Neuron (in vitro differentiated cells): Measurements from ENCODE around the gene GTF3C1.
"Not testable (repeated sequence)": the region's sequence is repeated elsewhere in the genome, so short reads cannot be mapped to it uniquely, and the experiment has no call there.

Source experiments
- H2AFZ ChIP-seq: one replicate; pipeline ENCODE4 v1.6.1; 2013; ENCODE audit warnings: low read depth, mild to moderate bottlenecking, inconsistent platforms, low read length, moderate library complexity
- H3K27me3 ChIP-seq: one replicate; pipeline ENCODE4 v1.6.1; 2013; ENCODE audit warnings: low read length; ENCODE audit not compliant: insufficient read depth
- H3K36me3 ChIP-seq: one replicate; pipeline ENCODE4 v1.6.1; 2013; ENCODE audit warnings: low read length; ENCODE audit not compliant: insufficient read depth
- H3K4me1 ChIP-seq: one replicate; pipeline ENCODE4 v1.6.1; 2013; ENCODE audit warnings: low read length; ENCODE audit not compliant: insufficient read depth
- H3K4me3 ChIP-seq: 2 replicates; pipeline ENCODE4 v1.5.1; 2013; ENCODE audit warnings: mild to moderate bottlenecking, low read length, moderate library complexity
- H3K9me3 ChIP-seq: one replicate; pipeline ENCODE4 v1.6.1; 2013; ENCODE audit warnings: low read length

GTF3C1 gene

DNA sequence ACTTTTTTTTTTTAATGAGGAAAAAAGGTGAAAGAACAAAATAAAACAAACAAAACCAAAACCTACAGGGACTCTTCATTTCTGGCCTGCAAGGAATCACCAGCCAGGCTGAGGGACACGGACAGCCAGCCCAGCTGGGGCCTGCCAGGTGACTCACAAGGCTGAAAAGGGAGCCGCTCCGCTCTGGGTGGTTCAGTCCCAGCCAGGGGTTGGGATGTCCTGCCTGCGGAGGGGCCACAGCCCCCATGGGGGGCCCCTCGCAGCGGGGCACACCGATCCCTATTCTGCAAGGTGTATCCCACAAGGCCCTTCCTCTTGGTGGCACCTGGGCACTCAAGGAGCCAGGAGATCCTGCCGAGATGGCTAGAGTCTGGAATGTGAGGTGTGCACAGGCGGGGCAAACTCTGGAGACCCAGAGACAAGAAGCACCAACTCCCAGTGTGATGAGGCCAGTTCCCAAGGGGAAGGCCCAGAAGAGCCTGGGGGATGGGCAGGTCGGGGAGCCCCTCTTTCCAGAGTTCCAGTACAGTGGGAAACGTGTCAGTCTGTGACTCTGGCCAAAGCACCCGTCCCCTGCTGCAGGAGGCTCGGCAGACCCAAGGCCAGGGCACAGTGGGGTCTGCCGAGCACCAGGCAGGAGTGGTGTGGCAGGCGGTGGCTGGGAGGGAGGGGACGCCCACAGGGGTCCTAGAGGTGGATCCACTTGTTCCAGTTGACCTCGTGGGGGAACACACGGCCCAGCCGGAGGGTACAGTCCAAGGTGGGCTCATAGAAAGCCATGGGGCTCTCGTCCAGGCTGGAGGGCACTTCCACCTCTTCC is 88.8 kb downstream of the GTF3C1 start:
- Histone ChIP-seq H3K9me3 (no peaks in the 10 kb centered on the region), H3K27me3 (no peaks in the 10 kb centered on the region), H3K4me3 (no peak overlapping the region), H3K4me1 (no peaks in the 10 kb centered on the region), H3K36me3 (peaks cover 57% of the 10 kb centered on the region), H2AFZ (no peak overlapping the region)

- no peaks in the 10 kb centered on the region for H3K27me3 ChIP-seq
- no peak overlapping the region for H2AFZ ChIP-seq
- H3K36me3 ChIP-seq, result peaks cover 50% of the 10 kb centered on the region
- no peak overlapping the region for H3K4me3 ChIP-seq
- H3K4me1 ChIP-seq, result no peaks in the 10 kb centered on the region
- H3K9me3 ChIP-seq, result no peaks in the 10 kb centered on the region
Observed at GRCh38 chr16:27460213-27460612, 89.5 kb downstream of the GTF3C1 start.

GRCh38 chr16:27458987-27459688 is 90.6 kb downstream of the GTF3C1 start:
- Histone ChIP-seq H3K27me3 (no peaks in the 10 kb centered on the region), H3K4me1 (no peaks in the 10 kb centered on the region), H2AFZ (no peak overlapping the region), H3K4me3 (no peak overlapping the region), H3K9me3 (no peaks in the 10 kb centered on the region), H3K36me3 (peaks cover 40% of the 10 kb centered on the region)

DNA sequence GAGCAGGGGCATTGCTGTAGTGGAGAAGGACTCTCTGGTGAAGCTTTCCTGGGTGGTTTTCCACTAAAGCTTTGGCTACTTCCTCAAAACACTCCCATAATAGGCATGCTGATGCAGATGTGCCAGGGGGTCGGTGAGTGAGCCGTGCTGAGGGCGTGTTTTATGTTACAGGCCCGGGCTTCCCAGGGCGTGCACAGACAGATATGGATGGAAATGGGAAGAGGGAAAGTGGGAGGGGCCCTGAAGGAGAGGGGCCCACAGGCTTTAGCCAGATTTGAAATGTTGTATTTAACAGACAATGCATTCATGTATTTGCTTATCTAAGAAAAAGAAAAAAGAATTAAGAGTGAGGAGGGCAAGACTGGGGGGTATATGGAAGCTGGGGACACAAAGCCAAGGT is 91.5 kb downstream of the GTF3C1 start:
- Histone ChIP-seq H3K4me1 (no peaks in the 10 kb centered on the region), H3K36me3 (peaks cover 32% of the 10 kb centered on the region), H3K27me3 (no peaks in the 10 kb centered on the region), H2AFZ (no peak overlapping the region), H3K9me3 (no peaks in the 10 kb centered on the region), H3K4me3 (no peak overlapping the region)

DNA sequence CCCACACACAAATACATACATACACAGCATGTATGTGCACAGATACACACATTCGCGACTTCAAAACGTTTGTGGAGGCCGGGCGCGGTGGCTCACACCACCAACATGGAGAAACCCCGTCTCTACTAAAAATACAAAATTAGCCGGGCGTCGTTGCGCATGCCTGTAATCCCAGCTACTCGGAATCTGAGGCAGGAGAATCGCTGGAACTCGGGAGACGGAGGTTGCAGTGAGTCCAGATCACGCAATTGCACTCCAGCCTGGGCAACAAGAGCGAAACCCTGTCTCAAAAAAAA is 92.2 kb downstream of the GTF3C1 start:
- not testable (repeated sequence) for H3K9me3 ChIP-seq, H3K27me3 ChIP-seq, H3K4me1 ChIP-seq, H3K4me3 ChIP-seq, H2AFZ ChIP-seq
- H3K36me3 ChIP-seq, result peaks cover 26% of the 10 kb centered on the region

GRCh38 chr16:27455700-27456099 is 94.0 kb downstream of the GTF3C1 start:
- Histone ChIP-seq H3K4me1 (peaks cover under 1% of the 10 kb centered on the region), H3K4me3 (no peak overlapping the region), H3K9me3 (no peaks in the 10 kb centered on the region), H3K36me3 (peaks cover 9% of the 10 kb centered on the region), H3K27me3 (no peaks in the 10 kb centered on the region), H2AFZ (no peak overlapping the region)

GRCh38 chr16:27453494-27453825 is 96.3 kb downstream of the GTF3C1 start:
- H3K4me3 ChIP-seq, result no peak overlapping the region
- no peaks in the 10 kb centered on the region for H3K36me3 ChIP-seq
- H3K9me3 ChIP-seq, result no peaks in the 10 kb centered on the region
- peaks cover 2% of the 10 kb centered on the region for H3K4me1 ChIP-seq
- H2AFZ ChIP-seq, result no peak overlapping the region
- H3K27me3 ChIP-seq, result no peaks in the 10 kb centered on the region

DNA sequence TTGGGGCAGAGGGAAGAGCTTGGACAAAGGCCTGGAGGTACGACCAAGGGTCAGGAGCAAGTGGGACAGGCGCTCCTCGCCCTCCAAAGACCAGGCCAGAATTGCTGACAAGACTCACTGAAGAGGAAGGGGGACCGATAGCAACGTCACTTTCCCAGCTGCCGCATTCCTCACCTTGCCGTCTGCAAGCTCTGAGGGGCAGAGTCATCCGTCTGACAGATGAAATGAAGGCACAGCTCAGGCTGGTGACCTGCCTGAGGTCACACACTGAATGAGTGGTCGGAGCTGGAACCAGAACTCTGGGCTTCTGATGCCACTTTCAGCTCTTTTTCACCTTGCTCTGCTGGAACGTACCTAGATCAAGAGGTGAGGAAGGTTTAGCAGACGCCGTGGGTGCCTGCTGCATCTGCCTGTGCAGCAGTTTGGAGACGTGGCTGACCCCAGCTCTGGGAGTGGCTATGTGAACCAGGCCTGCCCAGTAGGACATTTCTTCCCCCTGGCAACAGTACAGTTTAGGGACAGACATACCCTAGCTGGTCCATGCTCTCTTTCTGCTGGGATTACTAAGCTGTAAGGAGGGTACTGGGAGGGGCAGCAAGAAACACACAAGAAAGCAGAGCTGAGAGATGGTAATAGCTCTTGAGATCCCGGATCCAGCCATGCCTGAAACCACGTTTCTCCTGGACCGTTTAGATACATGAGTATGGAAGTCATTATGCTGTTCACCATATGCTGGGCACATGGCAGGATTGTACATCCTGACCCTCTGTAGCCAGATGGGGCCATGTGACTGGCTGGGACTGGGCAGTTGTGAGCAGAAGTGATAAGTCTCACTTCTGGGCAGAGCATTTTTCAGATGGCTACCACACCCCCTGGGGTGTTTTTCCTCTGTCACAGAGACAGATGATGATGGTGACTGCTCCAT is 96.9 kb downstream of the GTF3C1 start:
- Histone ChIP-seq H3K9me3 (no peaks in the 10 kb centered on the region), H3K4me3 (no peak overlapping the region), H3K27me3 (no peaks in the 10 kb centered on the region), H3K4me1 (peaks cover 2% of the 10 kb centered on the region), H3K36me3 (no peaks in the 10 kb centered on the region), H2AFZ (no peak overlapping the region)

DNA sequence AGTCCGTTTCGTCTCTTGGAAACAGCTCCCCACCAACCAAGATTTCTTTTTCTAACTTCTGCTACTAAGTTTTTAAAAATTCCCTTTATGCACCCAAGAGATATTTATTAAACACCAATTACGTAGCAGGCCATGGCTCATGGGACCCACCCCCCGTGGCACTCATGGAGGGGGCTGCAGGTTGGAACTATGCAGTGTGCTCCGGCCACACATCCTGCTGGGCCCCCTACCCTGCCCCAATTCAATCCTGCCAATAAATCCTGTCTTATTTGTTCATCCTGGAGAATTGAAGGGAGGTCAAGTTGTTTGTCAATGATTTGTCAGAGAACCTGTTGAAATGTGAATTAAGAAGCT is 99.5 kb downstream of the GTF3C1 start:
- Histone ChIP-seq H3K27me3 (no peaks in the 10 kb centered on the region), H3K4me3 (no peak overlapping the region), H3K4me1 (peaks cover 2% of the 10 kb centered on the region), H3K9me3 (no peaks in the 10 kb centered on the region), H2AFZ (no peak overlapping the region), H3K36me3 (no peaks in the 10 kb centered on the region)

DNA sequence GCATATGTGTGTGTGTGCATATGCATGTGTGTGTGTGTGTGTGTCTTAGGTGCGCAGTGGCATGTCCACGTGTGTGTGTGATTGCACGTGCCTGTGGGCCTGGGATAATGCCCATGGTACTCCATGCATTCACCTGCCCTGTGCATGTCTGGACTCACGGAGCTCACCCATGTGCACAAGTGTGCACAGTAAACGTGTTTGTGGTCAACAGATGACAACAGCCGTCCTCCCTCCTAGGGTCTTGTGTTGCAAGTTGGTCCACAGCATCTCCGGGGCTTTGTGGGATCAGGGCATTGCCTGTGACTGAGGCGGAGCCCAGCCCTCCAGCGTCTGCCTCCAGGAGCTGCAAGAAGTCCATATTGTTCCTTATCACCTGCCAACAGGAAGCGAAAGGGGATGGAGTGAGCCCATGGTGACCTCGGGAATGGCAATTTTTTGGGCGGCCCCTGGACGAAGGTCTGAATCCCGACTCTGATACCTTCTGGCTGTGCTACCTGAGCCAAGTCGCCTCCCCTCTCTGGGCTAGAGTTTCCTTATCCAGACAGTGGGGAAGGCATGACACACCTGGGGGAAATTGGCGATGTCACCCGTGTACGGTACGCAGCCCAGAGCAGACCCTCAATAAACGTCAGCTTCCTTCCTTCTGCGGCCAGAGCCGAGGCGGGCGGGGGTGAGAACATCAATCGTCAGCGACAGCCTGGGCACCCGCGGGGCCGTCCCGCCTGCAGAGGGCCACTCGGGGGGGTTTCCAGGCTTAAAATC is 100.1 kb downstream of the GTF3C1 start:
- Histone ChIP-seq H3K9me3 (no peaks in the 10 kb centered on the region), H2AFZ (no peak overlapping the region), H3K36me3 (no peaks in the 10 kb centered on the region), H3K4me1 (peaks cover 2% of the 10 kb centered on the region), H3K4me3 (no peak overlapping the region), H3K27me3 (no peaks in the 10 kb centered on the region)

DNA sequence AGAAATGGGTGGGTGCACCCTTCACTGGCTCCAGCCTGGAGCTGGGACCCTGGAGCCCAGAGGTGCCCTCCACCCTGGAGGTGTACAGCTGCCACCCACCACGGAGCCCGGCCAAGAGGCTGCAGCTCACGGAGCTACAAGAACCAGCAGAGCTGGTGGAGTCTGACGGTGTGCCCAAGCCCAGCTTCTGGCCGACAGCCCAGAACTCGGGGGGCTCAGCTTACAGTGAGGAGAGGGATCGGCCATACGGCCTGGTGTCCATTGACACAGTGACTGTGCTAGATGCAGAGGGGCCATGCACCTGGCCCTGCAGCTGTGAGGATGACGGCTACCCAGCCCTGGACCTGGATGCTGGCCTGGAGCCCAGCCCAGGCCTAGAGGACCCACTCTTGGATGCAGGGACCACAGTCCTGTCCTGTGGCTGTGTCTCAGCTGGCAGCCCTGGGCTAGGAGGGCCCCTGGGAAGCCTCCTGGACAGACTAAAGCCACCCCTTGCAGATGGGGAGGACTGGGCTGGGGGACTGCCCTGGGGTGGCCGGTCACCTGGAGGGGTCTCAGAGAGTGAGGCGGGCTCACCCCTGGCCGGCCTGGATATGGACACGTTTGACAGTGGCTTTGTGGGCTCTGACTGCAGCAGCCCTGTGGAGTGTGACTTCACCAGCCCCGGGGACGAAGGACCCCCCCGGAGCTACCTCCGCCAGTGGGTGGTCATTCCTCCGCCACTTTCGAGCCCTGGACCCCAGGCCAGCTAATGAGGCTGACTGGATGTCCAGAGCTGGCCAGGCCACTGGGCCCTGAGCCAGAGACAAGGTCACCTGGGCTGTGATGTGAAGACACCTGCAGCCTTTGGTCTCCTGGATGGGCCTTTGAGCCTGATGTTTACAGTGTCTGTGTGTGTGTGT is 100.9 kb downstream of the GTF3C1 start:
- no peaks in the 10 kb centered on the region for H3K9me3 ChIP-seq
- H3K4me3 ChIP-seq, result no peak overlapping the region
- H3K4me1 ChIP-seq, result peaks cover 2% of the 10 kb centered on the region
- H3K27me3 ChIP-seq, result no peaks in the 10 kb centered on the region
- no peak overlapping the region for H2AFZ ChIP-seq
- no peaks in the 10 kb centered on the region for H3K36me3 ChIP-seq

DNA sequence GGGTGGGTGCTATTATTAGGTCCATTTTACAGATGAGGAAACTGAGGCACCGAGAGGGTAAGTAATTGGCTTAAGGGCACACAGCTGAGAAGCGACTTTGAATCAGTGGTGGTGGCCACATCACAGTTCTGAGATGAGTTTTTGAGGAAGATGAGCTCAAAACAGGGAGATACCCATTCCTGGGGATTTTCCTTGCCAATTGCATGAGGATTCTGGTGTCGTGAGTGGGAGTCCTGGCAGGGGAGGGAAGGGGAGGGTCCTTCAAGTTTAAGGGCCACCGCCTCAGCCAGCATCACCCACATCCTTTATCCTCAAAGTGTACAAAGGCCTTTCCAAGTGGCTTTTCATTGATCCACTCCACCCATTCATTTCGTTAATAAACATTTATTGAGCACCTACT is 102.4 kb downstream of the GTF3C1 start:
- Histone ChIP-seq H3K4me1 (peaks cover 2% of the 10 kb centered on the region), H3K4me3 (no peak overlapping the region), H3K9me3 (no peaks in the 10 kb centered on the region), H3K36me3 (no peaks in the 10 kb centered on the region), H3K27me3 (no peaks in the 10 kb centered on the region), H2AFZ (no peak overlapping the region)
